ENCODE data around the gene PSME2. TPM values are rescaled to one million over a fixed set of nuclear protein-coding genes. Genes with fewer than 3 reads are reported as not detected.

PSME2 gene
- polyA plus RNA-seq, 3 donors = 237 to 593 (median 579) TPM

GRCh38 chr14:24192933-24193332 lies 46.5 kb upstream of the PSME2 start:
- peaks cover 21 to 32% of the 10 kb centered on the region in 2 donors for H3K36me3 ChIP-seq (replicated peaks in 1 of 2; ENCODE audit: control insufficient read depth in 1 of 2, insufficient read depth in 2 of 2, low read length in 2 of 2)
- intact Hi-C loops (cut with micrococcal nuclease) = no loop called here
- peaks cover 37 to 47% of the 10 kb centered on the region in 2 donors for H3K4me1 ChIP-seq (ENCODE audit: control insufficient read depth in 1 of 2, insufficient read depth in 2 of 2, low read length in 2 of 2)
- H3K4me3 ChIP-seq (replicated peaks in 1 of 3; ENCODE audit: low read depth in 2 of 3, low read length in 3 of 3) = no peak overlapping the region
- H4K20me1 ChIP-seq (ENCODE audit: insufficient read depth, low read length) = no peaks in the 10 kb centered on the region
- WGBS (ENCODE audit: insufficient coverage) = 98% methylated on average over 9 of the region's 15 CpGs
- H3K27ac Mint-ChIP-seq = peak overlapping the region in 1 of 7 donors; percentile 26
- H3K79me2 ChIP-seq (ENCODE audit: insufficient read depth, low read length) = peaks cover 56% of the 10 kb centered on the region
- no peak for DNase-seq
- no peak overlapping the region for H2AFZ ChIP-seq (ENCODE audit: insufficient read depth, low read depth, low read length, poor library complexity, severe bottlenecking)
- no peaks in the 10 kb centered on the region for H3K9me3 ChIP-seq (replicated peaks in 1 of 2; ENCODE audit: control insufficient read depth in 1 of 2, insufficient read depth in 1 of 2, low read length in 2 of 2)
- H3K9ac ChIP-seq (ENCODE audit: insufficient read depth, low read length, poor library complexity, severe bottlenecking) = no peak overlapping the region
- no peaks in the 10 kb centered on the region for H3K27me3 ChIP-seq (ENCODE audit: control insufficient read depth in 2 of 2, insufficient read depth in 2 of 2, low read length in 2 of 2)
- H3K36me3 Mint-ChIP-seq = peaks cover 29 to 34% of the 10 kb centered on the region in 2 donors
- no peak for TF ChIP-seq CTCF (IDR thresholded peaks at IDR 0.05)
- H3K4me2 ChIP-seq (replicated peaks; ENCODE audit: extremely low read depth, low read length, poor library complexity, severe bottlenecking) = no peak overlapping the region
- H3K4me3 Mint-ChIP-seq = no peak overlapping the region
- H3K27me3 Mint-ChIP-seq (ENCODE audit: low read depth in 3 of 3) = no peaks in the 10 kb centered on the region
- no peaks in the 10 kb centered on the region for H3K9me3 Mint-ChIP-seq
- H3K4me1 Mint-ChIP-seq = peaks cover 46% of the 10 kb centered on the region
- H3K27ac ChIP-seq (ENCODE audit: low read depth in 1 of 2, low read length in 2 of 2) = no peak overlapping the region

- no peak overlapping the region for H3K4me3 ChIP-seq (replicated peaks in 1 of 3; ENCODE audit: low read depth in 2 of 3, low read length in 3 of 3)
- H3K27ac ChIP-seq (ENCODE audit: low read depth in 1 of 2, low read length in 2 of 2) = no peak overlapping the region
- peaks cover 28 to 35% of the 10 kb centered on the region in 2 donors for H3K4me1 ChIP-seq (ENCODE audit: control insufficient read depth in 1 of 2, insufficient read depth in 2 of 2, low read length in 2 of 2)
- Mint-ChIP-seq H3K4me3 (no peak overlapping the region), H3K27me3 (ENCODE audit: low read depth in 3 of 3) (peaks cover 0 to 3% (median 0%) of the 10 kb centered on the region in 3 donors), H3K9me3 (no peaks in the 10 kb centered on the region), H3K36me3 (peaks cover 44 to 46% of the 10 kb centered on the region in 2 donors), H3K4me1 (peaks cover 40% of the 10 kb centered on the region), H3K27ac (peak overlapping the region in 2 of 7 donors; percentile 53 to 78)
- WGBS (ENCODE audit: insufficient coverage) = 94% methylated on average over 6 of the region's 10 CpGs
- H3K4me2 ChIP-seq (replicated peaks; ENCODE audit: extremely low read depth, low read length, poor library complexity, severe bottlenecking) = no peak overlapping the region
- peaks cover 34% of the 10 kb centered on the region for H3K79me2 ChIP-seq (ENCODE audit: insufficient read depth, low read length)
- no peaks in the 10 kb centered on the region for H4K20me1 ChIP-seq (ENCODE audit: insufficient read depth, low read length)
- no peaks in the 10 kb centered on the region for H3K27me3 ChIP-seq (ENCODE audit: control insufficient read depth in 2 of 2, insufficient read depth in 2 of 2, low read length in 2 of 2)
- intact Hi-C loops (cut with micrococcal nuclease) = no loop called here
- no peaks in the 10 kb centered on the region for H3K9me3 ChIP-seq (replicated peaks in 1 of 2; ENCODE audit: control insufficient read depth in 1 of 2, insufficient read depth in 1 of 2, low read length in 2 of 2)
- TF ChIP-seq CTCF (IDR thresholded peaks at IDR 0.05) = no peak
- no peak for DNase-seq
- H3K9ac ChIP-seq (ENCODE audit: insufficient read depth, low read length, poor library complexity, severe bottlenecking) = no peak overlapping the region
- no peak overlapping the region for H2AFZ ChIP-seq (ENCODE audit: insufficient read depth, low read depth, low read length, poor library complexity, severe bottlenecking)
- peaks cover 21 to 44% of the 10 kb centered on the region in 2 donors for H3K36me3 ChIP-seq (replicated peaks in 1 of 2; ENCODE audit: control insufficient read depth in 1 of 2, insufficient read depth in 2 of 2, low read length in 2 of 2)
Measured at GRCh38 chr14:24190416-24190815, 44.0 kb upstream of the PSME2 start.
